Measurements from ENCODE around the gene LRCH3.

DNA sequence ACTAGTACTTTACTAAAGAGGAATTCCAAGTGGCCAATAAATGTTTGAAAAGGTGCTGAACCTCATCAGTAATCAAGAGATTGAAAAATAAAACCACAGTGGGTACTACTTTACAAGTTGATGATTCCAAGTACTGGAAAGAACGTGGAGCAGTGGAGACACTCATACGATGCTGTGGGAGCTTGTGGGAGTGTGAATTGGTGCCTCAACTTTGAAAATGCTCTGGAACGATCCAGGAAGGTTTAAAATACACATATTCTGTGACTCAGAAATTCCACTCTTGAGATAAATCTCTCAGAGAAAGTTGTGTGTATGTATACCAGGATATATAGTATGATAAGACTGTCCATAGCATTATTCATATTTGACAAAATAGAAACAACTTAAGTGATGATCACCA, 9.3 kb downstream of the LRCH3 start:
- TF ChIP-seq CTCF (IDR thresholded peaks at IDR 0.05; ENCODE audit: insufficient read depth, low read length) (no peak), POLR2AphosphoS5 (IDR thresholded peaks at IDR 0.05; ENCODE audit: low read depth) (no peak), GABPA (IDR thresholded peaks at IDR 0.05; ENCODE audit: low read depth) (no peak), SPI1 (IDR thresholded peaks at IDR 0.05; ENCODE audit: borderline replicate concordance, low read depth) (no peak)
- TF ChIP-seq, protein P1, sequence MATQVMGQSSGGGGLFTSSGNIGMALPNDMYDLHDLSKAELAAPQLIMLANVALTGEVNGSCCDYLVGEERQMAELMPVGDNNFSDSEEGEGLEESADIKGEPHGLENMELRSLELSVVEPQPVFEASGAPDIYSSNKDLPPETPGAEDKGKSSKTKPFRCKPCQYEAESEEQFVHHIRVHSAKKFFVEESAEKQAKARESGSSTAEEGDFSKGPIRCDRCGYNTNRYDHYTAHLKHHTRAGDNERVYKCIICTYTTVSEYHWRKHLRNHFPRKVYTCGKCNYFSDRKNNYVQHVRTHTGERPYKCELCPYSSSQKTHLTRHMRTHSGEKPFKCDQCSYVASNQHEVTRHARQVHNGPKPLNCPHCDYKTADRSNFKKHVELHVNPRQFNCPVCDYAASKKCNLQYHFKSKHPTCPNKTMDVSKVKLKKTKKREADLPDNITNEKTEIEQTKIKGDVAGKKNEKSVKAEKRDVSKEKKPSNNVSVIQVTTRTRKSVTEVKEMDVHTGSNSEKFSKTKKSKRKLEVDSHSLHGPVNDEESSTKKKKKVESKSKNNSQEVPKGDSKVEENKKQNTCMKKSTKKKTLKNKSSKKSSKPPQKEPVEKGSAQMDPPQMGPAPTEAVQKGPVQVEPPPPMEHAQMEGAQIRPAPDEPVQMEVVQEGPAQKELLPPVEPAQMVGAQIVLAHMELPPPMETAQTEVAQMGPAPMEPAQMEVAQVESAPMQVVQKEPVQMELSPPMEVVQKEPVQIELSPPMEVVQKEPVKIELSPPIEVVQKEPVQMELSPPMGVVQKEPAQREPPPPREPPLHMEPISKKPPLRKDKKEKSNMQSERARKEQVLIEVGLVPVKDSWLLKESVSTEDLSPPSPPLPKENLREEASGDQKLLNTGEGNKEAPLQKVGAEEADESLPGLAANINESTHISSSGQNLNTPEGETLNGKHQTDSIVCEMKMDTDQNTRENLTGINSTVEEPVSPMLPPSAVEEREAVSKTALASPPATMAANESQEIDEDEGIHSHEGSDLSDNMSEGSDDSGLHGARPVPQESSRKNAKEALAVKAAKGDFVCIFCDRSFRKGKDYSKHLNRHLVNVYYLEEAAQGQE (IDR thresholded peaks at IDR 0.05; ENCODE audit: insufficient replicate concordance, low read depth), result no peak

All from HL-60 (cell line).